Stimulated activated CD4-positive, alpha-beta T cell treated with anti-CD3 and anti-CD28 coated beads, TNF-alpha, amount 100 ng/mL, for 4 hours (primary cell): ENCODE results near the gene CAMK2D.

ENCODE experiments used
- DNase-seq, 3 experiments: peaks; one replicate each; pipeline ENCODE4 v3.0.0-alpha.2; 2020; ENCODE audit warnings: low read depth in 3 of 3

The CAMK2D gene

DNA sequence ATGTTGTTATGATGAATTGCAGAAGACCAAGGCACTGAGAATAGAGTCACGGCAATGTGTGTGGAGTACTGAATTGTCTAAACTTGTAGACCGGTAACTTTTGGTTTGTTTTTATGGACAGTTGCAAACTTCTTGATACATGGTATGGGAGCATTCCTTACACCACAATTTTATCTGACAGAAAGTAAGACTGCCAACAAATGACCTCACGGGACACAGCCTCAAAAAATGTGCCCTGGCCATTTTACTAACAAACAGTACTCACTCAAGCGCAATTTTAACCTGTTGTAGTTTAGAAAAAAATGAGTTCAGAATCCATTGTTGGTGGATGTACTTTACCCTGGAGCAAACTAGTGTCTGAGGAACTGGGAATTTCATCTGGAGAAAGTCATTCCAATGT, 321.2 kb downstream of the CAMK2D start:
- DNase-seq: no peak

DNA sequence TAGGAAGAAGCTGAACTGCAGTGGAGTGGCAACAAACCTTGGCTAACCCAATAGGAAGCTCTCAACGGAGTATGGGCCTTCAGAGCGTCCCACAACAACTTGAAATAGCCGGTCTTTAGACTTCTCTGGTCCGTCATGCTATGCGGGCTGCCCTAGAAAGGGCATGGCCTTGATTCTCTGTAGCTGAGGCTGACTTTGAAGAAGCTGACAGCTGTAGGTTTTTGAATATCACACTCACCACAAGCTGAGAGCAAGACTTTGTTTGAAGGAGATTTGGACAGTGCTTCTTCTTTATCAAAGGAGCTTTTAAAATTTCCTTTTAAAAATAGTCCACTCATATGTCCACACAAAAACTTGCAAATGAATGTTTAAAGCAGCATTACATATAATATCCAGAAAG, 322.9 kb downstream of the CAMK2D start:
- DNase-seq: no peak

DNA sequence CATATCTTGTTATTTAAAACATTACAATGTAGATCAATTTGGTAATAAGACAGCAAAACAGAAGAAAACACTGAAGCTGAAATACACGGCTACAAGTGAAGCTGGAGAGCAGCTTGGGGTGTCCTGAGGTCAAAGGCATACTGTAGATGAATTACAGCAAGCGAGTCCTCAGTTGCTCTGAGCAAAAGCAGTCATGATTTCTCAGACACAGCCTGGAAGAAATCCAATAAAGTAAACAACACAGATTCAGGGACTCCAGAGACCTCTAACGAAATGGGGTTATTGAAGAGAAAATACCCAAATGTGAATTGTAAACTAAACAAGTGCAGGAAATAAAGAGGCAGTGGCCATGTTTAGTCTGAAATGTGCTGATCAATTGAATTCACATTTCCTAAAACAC, 324.4 kb downstream of the CAMK2D start:
- no peak for DNase-seq

DNA sequence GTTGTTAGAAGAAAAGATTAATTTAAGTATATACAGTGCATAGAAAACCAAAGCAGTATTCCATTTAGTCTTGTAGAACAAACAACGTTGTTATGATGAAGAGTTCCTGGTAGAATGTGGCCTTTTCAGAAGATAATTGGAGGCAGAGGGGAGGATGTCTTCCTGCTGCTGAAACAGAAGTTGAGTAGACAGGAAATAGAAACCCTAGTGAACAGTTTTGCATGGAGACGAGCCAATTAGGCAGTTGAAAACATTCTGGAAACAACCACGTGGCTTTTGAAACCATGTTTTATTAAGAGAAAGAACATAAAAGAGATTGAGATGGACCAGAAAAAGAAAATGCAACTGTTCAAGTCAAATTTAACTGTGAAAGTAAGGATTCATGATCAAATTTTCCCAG, 325.2 kb downstream of the CAMK2D start:
- no peak for DNase-seq

DNA sequence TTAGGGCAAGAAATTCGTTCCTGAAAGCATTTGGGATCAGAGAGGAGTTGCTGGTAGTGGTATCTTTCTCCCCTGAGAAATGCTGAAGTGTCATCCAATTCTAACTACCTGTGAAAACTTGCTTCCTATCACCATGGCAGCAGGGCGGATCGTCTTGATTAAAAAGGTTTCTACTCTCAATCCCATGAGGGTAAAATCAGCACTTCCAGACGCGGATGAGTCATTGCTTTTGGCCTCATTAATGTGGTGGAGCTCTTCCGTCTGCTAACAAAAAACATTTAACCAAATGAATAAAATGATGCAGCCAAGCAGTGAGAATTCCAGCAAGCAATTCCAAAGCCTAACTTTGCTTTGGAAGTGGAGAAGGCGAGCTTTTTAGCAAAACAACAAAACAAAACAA, 325.6 kb downstream of the CAMK2D start:
- DNase-seq: peak in 1 of 3 experiments; percentile 1

DNA sequence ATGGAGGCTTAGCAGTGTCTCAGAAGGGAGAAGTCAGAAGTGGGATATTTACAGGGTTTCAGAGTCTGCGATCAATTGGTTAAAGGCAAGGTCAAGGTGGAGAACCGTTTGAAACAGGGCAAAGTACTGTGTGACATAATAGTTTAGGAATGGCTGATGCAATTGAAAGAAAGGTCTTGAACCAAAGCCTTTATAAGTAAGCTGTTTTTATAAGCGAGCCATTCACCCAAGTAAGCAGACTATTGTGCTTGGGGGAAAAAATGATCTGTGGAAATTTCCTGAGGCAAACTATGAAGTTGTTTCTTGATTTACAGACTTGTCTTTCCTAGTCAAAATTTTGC, 327.3 kb downstream of the CAMK2D start:
- DNase-seq: no peak

DNA sequence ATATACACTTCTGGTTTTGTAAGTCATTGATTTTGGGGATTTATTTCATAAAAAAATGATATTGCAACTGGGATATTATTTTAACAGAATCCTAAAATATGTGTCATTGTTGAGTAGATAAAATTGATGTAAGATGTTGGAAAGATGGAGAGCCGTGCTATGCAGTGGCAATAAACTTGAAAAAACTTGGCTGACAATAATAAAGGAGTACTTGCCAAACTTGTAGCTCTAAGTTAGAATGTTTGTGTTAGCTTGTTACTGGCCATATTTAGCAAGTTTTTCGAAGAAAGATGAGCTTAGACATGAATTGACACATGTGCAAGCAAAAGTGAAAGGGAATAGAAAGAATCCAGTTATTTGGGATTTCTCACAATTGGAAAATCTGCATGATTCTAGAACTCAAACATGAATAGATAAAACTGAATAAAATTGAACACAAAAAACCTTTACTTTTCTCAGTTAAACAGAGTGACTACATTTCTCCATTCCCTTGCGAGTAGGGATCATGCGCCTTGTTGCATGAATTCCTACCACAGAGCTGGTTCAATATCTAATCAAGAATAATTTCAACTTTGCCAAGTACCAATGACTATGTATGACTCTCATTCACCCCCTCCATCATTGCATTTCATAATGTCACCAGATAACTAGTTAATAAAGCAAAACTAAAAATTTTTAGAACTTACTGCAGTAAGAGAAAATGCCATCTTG, 327.8 kb downstream of the CAMK2D start:
- DNase-seq: no peak

DNA sequence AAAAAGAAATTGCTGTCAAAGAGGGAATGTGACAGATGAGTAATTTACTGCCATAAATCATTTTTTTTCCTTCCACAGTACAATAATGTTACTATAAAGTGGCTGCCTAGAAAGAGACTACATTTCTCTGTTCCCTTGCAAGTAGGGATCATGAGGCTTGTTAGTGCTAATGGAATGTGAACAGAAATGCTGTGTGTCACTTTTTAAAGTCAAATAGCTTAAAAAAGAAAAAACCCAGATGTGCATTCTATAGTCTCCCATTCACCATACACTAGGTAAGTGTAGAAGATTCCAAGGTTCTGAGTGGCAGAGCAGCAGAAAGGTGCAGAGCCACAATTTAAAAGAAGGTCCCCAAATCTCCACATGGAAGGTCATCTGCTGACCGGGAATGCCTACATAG, 328.4 kb downstream of the CAMK2D start:
- no peak for DNase-seq

DNA sequence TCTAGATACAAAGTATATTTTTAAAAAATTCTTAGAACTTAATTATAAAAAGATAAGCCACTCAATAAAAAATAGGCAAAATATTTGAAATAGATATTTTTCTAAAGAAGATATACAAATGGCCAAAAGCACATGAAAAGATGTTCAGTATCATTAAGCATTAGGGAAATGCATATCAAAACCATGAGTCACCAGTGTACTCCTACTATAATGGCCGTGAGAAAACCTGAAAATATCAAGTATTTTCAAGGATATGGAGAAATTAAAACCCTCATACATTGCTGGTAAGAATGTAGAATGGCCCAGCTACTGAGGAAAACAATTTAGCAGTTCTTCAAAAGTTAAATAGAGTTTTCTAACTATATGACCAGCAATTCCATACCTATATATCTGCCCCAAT, 337.9 kb downstream of the CAMK2D start:
- no peak for DNase-seq

DNA sequence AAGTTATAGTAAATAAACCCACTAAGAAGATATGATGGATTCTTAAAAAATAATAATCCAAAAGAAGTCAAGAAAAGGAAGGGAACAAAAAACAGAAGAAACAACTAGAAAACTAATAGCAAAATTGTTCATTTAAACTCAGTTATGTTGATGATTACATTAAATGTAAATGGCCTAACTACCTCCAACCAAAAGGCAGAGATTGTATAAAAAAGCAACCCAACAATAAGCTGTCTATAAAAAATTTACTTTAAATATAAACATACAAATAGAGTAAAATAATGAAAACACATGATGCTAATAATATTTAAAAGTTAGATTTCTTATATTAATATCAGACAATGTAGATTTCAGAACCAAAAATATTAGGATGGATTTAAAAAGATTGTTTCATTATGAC, 340.6 kb downstream of the CAMK2D start:
- DNase-seq: no peak

DNA sequence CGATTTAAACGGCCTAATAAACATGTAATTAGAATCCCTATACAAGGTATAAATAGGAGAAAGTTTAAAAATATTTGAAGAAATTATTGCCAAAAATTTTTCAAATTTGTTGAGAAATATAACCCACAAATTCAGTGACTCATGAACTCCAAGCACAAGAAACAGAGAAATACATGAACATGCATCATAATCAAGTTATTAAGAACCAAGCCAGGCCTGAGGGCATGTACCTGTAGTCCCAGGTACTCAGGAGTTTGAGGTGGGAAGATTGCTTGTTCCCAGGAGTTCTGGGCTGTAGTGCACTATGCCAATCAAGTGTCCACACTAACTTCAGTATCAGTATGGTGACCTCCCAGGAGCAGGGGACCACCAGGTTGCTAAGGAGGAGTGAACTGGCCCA, 341.9 kb downstream of the CAMK2D start:
- DNase-seq: no peak

DNA sequence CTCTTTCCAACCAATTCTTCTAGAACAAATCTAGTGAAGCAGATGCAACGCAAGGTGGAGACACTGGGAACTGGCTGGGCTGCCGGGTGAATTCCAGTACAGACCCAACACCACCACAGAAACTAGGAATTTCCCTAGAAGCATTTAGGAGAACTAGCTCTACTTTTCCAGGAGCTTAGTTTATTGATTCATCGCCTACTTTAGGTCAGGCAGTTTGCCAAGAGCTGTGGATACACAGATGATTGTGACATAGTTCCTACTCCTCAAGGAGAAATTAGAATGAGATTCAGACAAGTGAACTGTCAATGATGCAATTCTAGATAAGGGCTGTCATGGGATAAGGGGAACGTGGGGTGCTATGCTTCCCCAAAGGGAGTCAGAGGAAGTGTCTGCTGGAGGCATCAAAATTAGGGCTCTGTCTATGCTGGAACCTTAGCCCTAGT, 350.0 kb downstream of the CAMK2D start:
- DNase-seq: no peak

DNA sequence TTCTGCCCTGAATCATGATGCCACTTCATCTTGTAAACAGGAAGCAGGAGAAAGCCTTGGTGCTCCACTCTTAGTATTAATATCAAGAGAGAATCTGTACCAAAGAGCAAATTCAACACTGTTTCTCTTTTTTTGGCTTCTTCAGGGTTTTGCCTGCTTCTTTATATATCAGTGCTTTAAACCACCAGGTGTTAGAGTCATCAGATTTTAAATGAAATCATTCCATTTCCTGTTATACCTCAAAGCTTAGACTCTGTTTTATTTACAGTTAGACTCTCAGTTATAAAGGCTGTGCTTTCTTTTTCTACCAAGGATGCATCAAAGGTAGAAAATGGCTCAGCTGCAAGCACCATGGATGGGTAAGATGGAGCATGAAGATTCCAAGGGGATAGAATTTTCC, 350.9 kb downstream of the CAMK2D start:
- DNase-seq: no peak

DNA sequence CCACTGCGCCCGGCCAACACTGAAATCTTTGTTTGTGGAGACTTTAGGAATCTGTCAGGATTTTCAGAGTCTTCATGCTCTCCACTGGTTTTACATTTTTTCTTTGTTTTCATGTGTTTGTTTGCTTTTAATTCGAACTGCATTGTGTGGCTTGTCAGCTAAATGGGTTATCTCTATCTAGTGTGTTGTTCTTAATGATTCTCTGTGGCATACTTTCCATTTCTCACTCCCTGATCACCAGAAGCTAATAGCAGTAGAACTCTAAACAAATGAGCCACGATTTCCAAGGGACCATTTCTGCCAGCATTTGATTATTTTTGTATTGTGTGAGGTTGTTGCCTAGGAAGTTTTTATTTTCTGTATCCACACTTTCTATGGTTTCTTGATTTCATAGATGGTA, 352.4 kb downstream of the CAMK2D start:
- DNase-seq: no peak

DNA sequence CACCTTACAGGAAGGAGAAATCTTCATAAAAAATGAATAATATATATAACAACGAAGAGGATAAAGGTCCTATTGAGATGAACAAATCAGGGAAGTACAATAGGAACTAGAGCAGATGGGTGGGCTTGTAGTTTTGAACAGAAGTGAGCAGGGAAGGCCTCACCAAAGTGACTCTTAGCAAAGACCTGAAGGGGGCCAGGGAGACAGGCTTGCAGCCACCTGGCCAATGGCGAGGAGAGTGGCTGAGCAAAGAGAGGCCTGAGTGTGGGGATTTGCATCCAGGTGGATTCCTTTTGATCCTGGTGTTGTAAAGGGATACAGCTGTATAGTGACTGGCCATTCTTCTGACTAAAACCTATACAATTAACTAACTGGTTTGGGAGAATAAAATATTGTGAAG, 354.1 kb downstream of the CAMK2D start:
- no peak for DNase-seq

DNA sequence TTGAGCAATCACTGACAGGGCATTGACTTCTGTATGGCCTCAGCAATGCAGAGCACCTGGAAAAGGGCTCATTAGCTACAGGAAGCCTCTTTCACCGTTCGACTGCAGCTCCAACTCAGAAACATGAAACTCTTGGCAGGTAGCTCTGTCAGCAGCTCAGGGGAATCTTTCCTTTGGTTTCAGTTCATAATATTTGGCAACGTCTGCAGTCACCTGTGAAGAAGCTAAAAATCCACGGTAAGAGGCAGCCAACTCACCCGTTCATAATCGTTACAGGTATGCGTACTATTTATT, 354.9 kb downstream of the CAMK2D start:
- DNase-seq: no peak

DNA sequence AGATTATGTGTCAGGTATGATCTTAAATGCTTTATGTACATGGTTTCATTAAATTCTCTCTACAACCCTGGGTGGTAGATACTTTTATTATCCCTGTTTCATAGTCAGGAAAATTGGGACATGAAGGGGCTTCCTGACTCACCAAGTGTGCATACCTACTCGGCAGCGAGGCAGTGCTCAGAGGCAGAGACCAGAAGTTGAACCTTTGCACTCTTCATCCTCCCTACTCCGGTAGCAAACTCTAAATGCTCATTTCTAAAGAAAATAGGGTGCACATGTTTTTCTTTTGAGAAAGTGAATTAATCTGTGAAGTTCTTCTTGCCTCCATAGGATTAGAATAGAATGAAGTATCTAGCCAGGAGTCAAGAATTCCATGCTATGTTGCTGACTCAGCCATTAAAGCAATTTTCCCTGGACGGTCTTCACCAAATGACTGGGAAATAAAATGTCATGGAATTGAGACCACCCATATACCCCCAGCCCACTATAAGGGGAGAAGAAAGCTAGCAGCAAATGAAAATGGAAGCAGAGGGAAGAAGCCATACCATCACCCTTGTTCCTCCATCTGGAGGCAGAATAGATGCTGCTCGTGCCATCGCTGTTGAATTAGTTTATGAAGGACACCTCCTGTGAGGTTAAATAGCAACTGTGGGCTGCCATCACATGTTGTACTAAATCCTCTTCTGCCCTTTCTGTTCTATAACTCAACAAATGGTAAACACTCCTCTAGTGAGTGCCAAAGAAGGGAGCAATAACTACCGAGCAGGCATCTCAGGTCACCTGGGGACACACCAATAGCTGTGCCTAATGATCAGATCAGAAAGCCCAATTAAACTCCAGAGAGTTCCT, 355.4 kb downstream of the CAMK2D start:
- DNase-seq: no peak

DNA sequence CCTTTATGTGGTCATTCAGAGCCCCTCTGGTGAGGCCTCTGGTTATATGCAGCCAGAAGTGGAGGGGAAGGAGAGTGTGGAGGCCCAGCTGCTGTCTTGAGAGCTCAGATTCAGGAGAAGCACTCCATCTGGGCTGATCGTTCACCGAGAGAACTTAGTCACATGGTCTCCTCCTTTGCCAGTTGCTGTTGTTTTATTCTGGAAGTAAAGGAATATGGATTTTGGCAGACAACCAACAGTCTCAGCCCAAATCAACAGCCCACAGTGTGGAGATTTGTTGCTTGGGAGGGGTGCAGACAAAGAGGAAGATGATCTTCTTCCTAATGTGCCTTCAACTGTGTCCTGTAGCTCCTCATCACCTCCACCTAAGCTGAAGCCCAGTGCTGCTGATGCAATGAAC, 356.7 kb downstream of the CAMK2D start:
- DNase-seq: no peak

DNA sequence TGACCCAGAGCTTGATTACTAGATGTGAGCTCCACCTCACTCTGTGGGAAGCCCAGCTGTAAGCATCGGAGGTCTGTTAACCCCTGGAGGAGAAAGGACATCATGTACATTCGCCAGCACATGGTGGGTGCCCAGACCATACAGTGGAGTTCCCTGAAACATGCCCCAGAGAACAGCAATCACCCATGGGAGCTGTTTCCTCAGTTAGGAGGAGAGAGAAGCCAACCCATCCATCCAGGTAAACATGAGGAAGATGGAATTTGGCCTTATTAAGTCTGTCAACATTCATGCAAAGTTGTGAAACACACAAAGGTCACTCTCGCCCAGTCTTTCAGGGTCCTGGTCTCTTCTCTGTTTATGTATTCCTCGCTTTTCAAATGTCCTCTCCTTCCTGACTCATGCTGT, 357.4 kb downstream of the CAMK2D start:
- DNase-seq: no peak
